Measurements from ENCODE around the gene WDR6. TPM values are rescaled to one million over a fixed set of nuclear protein-coding genes. Genes with fewer than 3 reads are reported as not detected.

The WDR6 gene
- total and polyA plus RNA-seq, 2 donors (not counting 1 experiment from before 2014, with no cell fraction given) = 58.7 to 77.9 TPM

DNA sequence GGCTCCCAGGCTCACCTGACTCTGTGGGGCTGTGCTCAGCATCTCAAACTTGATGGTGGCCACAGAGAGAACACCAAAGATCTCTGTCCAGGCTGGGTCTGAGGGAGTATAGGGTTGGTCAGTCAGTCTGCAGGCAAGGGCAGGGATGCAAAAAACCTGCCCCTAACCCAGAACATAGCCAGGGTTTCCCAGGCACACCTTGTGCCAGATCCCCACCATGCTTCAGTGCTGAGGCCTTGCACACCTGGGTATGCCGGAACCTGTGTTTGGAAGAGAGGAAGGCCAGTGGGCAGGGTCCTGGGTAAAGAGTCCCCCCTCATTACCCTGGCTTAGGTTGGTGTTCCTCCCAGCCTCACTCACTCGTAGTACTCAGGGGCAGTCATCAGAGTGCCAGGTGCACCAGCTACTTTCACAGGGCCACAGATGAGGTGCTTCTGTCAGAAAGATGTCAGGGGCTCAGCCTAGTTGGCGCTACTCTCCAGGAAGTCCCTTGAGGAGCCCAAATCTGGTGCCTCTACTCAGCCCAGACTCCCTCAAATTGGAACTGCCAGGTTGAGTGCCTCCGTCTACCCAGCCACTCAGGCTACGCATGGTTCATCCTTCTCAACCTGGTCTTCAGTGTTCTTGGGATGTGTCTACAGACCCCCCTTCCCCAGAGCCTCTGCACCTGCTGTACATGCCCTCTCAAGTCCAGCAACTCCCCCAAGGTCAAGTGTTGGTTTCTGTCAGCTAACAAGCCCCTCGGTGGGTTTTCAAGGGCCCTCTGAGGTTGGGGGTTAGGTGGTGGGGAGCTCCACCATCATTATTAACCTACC, 9.4 kb downstream of the WDR6 start:
- H4K20me1 ChIP-seq (ENCODE audit: control insufficient read depth, extremely low read depth, insufficient read depth, low read length) = no peaks in the 10 kb centered on the region
- H3K9ac ChIP-seq (ENCODE audit: insufficient read depth, low read length) = no peak overlapping the region
- no peak overlapping the region for H3K27ac ChIP-seq (ENCODE audit: insufficient read depth, low read length)
- H3K4me1 ChIP-seq (ENCODE audit: control insufficient read depth, extremely low read depth, insufficient read depth, low read length) = peaks cover 9% of the 10 kb centered on the region
- no peaks in the 10 kb centered on the region for H3K27me3 ChIP-seq (ENCODE audit: control insufficient read depth, insufficient read depth, low read length)
- H3K79me2 ChIP-seq (ENCODE audit: control insufficient read depth, insufficient read depth, low read length) = peaks cover 38% of the 10 kb centered on the region
- TF ChIP-seq CTCF (conservative IDR thresholded peaks at IDR 0.05 in 1 of 2, IDR thresholded peaks at IDR 0.05 in 1 of 2; ENCODE audit: low read depth in 1 of 2, low read length in 2 of 2) (no peak), EZH2 (IDR thresholded peaks at IDR 0.05; ENCODE audit: low read length, missing control alignments) (no peak)
- peaks cover 35% of the 10 kb centered on the region for H3K36me3 ChIP-seq (ENCODE audit: control insufficient read depth, insufficient read depth, low read length)
- no peaks in the 10 kb centered on the region for H3K9me3 ChIP-seq (ENCODE audit: control insufficient read depth, insufficient read depth, low read depth, low read length)
- no peak for DNase-seq (ENCODE audit: low read depth in 2 of 2)
- no peak overlapping the region for H2AFZ ChIP-seq (ENCODE audit: low read length)
- no peak overlapping the region for H3K4me3 ChIP-seq (replicated peaks in 1 of 4; ENCODE audit: control extremely low read depth in 1 of 4, insufficient read depth in 1 of 4, low read depth in 3 of 4, low read length in 4 of 4)
- peak overlapping the region; percentile 99 for H3K4me2 ChIP-seq (ENCODE audit: extremely low read depth, insufficient read depth, low read length)

GRCh38 chr3:49017229-49017970, 10.2 kb downstream of the WDR6 start:
- peak overlapping the region; percentile 87 for H3K27ac ChIP-seq (ENCODE audit: insufficient read depth, low read length)
- no peak for DNase-seq (ENCODE audit: low read depth in 2 of 2)

More at GRCh38 chr3:49017229-49017970, 10.2 kb downstream of the WDR6 start:
- Histone ChIP-seq H3K4me1 (ENCODE audit: control insufficient read depth, extremely low read depth, insufficient read depth, low read length) (peaks cover 9% of the 10 kb centered on the region), H3K79me2 (ENCODE audit: control insufficient read depth, insufficient read depth, low read length) (peaks cover 33% of the 10 kb centered on the region), H4K20me1 (ENCODE audit: control insufficient read depth, extremely low read depth, insufficient read depth, low read length) (no peaks in the 10 kb centered on the region), H3K4me3 (replicated peaks in 1 of 4; ENCODE audit: control extremely low read depth in 1 of 4, insufficient read depth in 1 of 4, low read depth in 3 of 4, low read length in 4 of 4) (peak overlapping the region; percentile 74 to 92 (median 80)), H3K4me2 (ENCODE audit: extremely low read depth, insufficient read depth, low read length) (peak overlapping the region; percentile 99), H2AFZ (ENCODE audit: low read length) (peak overlapping the region; percentile 62), H3K9me3 (ENCODE audit: control insufficient read depth, insufficient read depth, low read depth, low read length) (no peaks in the 10 kb centered on the region), H3K27me3 (ENCODE audit: control insufficient read depth, insufficient read depth, low read length) (no peaks in the 10 kb centered on the region), H3K36me3 (ENCODE audit: control insufficient read depth, insufficient read depth, low read length) (peaks cover 28% of the 10 kb centered on the region), H3K9ac (ENCODE audit: insufficient read depth, low read length) (peak overlapping the region; percentile 76)
- no peak for TF ChIP-seq CTCF (conservative IDR thresholded peaks at IDR 0.05 in 1 of 2, IDR thresholded peaks at IDR 0.05 in 1 of 2; ENCODE audit: low read depth in 1 of 2, low read length in 2 of 2)
- TF ChIP-seq EZH2 (IDR thresholded peaks at IDR 0.05; ENCODE audit: low read length, missing control alignments) = no peak

Measured in fibroblast of lung (primary cell).